Naive thymus-derived CD8-positive, alpha-beta T cell (primary cell): ENCODE results near the gene AKNA. TPM values are rescaled to one million over a fixed set of nuclear protein-coding genes. Genes with fewer than 3 reads are reported as not detected.

Source experiments
- ATAC-seq, 2 donors: fragments of 150-1000 bp; cut with Tn5 transposase in 1 of 2; sonication (Bioruptor Pico), chemical (Tn5 transposase) in 1 of 2; 1 replicate in 1 of 2; 2 replicates in 1 of 2; pipeline ENCODE4 v1.10.0; 2021; ENCODE audit warnings: mild to moderate bottlenecking in 2 of 2, moderate library complexity in 2 of 2
- POLR2A ChIA-PET: fragments of 350-600 bp; sonication (Branson Sonifier 250); formaldehyde crosslinking; loops from one replicate; lab custom pipeline; 2021; ENCODE audit warnings: antibody characterized with exemption; lab: Charles Lee
- DNase-seq, 10 donors: peaks; one replicate each; pipeline versions ENCODE4 v3.0.0 to v3.0.0-alpha.2; 2020 to 2022
- H3K27ac Mint-ChIP-seq, 10 donors: one replicate each; pipeline ENCODE4 v1.8.0; 2020 to 2022; ENCODE audit warnings: mild to moderate bottlenecking in 10 of 10, mixed read lengths in 10 of 10, moderate library complexity in 4 of 10, inconsistent platforms in 1 of 10
- H3K27me3 Mint-ChIP-seq, 5 donors: one replicate each; pipeline ENCODE4 v1.8.0; 2021 to 2022; ENCODE audit warnings: mixed read lengths in 5 of 5
- H3K36me3 Mint-ChIP-seq, 3 donors: one replicate each; pipeline ENCODE4 v1.8.0; 2020 to 2022; ENCODE audit warnings: mixed read lengths in 3 of 3, mild to moderate bottlenecking in 2 of 3, inconsistent platforms in 1 of 3
- H3K4me1 Mint-ChIP-seq, 4 donors: one replicate each; pipeline ENCODE4 v1.8.0; 2021 to 2022; ENCODE audit warnings: mixed read lengths in 4 of 4
- H3K4me3 Mint-ChIP-seq, 10 donors: one replicate each; pipeline ENCODE4 v1.8.0; 2020 to 2022; ENCODE audit warnings: mild to moderate bottlenecking in 10 of 10, mixed read lengths in 10 of 10, moderate library complexity in 6 of 10, inconsistent platforms in 1 of 10
- H3K9me3 Mint-ChIP-seq, 9 donors: one replicate each; pipeline ENCODE4 v1.8.0; 2020 to 2022; ENCODE audit warnings: mixed read lengths in 9 of 9, mild to moderate bottlenecking in 3 of 9, inconsistent platforms in 1 of 9, moderate library complexity in 1 of 9
- polyA plus RNA-seq, 3 donors: library from polyadenylated mRNA; unstranded; fragments of 300-500 nt; fragmentation: Illumina TruSeq; gene quantifications; one replicate each; pipeline ENCODE4 v1.2.3, GENCODE V29; 2021
- total RNA-seq, 8 experiments: library from RNA in 2 of 8; stranded (reverse) in 2 of 8; gene quantifications; one replicate each; pipeline ENCODE4 v1.2.3 and lab custom pipeline; 2021 to 2026

AKNA gene
- total and polyA plus RNA-seq, 5 experiments from 2014 or later = 12.7 to 430 (median 31.6) TPM

DNA sequence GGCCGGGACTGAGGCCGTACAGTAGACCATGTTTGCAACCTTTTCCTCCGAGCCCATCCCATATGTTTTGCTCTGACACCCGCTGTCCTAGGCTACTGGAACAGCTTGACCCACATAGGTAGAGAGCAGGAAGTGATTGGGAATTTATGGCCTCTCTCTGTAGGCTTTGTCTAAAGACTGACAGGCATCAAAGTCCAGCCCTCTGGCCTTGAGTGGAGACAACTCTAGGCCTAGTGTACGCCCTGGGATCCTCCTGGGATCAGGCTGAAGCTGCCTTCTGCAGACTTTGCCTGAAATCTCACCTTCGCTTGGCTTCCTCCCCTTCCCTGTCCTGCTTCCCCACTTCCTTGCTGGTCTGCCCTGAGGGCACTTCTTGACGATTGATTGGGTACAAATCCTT, 13.6 kb upstream of the AKNA start:
- DNase-seq (no peak), ATAC-seq (no peak)
- Mint-ChIP-seq H3K4me3 (no peak overlapping the region), H3K36me3 (no peaks in the 10 kb centered on the region), H3K9me3 (no peaks in the 10 kb centered on the region), H3K27me3 (no peaks in the 10 kb centered on the region), H3K27ac (peak overlapping the region in 4 of 10 donors; percentile 20 to 63 (median 44)), H3K4me1 (peaks cover 11 to 30% (median 23%) of the 10 kb centered on the region in 4 donors)
- POLR2A ChIA-PET = interaction anchor here (1.0 to 34.1 kb wide), 2 partner anchors 16 to 47 kb away, joined by 3 to 1589 read pairs; no protein-coding TSS in a partner anchor

DNA sequence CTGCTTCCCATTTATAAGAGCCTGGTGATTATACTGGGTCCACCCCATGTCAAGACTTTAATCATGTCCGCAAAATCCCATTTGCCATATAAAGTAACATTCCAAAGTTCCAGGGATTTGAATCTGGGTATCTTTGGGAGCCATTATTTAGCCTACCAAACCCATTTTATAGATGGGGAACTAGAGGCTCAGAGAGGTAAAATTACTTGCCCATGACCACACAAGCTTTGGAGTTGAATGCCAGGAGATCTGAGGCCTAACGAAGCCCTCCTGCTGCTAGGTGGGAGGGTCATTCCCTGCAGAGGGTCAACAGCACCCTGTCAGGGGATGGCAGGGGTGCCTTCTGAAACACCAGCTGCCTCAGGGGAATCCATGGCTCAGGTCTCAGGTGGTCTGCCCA, 13.0 kb upstream of the AKNA start:
- Mint-ChIP-seq H3K27me3 (no peaks in the 10 kb centered on the region), H3K4me1 (peaks cover 13 to 35% (median 27%) of the 10 kb centered on the region in 4 donors), H3K9me3 (no peaks in the 10 kb centered on the region), H3K36me3 (no peaks in the 10 kb centered on the region), H3K4me3 (no peak overlapping the region), H3K27ac (peak overlapping the region in 7 of 10 donors; percentile 1 to 73 (median 46))
- DNase-seq (no peak), ATAC-seq (no peak)
- POLR2A ChIA-PET = interaction anchor here (9.1 to 34.1 kb wide), 2 partner anchors 16 to 46 kb away, joined by 214 to 1589 read pairs; partner anchors contain the start of gene AKNA

DNA sequence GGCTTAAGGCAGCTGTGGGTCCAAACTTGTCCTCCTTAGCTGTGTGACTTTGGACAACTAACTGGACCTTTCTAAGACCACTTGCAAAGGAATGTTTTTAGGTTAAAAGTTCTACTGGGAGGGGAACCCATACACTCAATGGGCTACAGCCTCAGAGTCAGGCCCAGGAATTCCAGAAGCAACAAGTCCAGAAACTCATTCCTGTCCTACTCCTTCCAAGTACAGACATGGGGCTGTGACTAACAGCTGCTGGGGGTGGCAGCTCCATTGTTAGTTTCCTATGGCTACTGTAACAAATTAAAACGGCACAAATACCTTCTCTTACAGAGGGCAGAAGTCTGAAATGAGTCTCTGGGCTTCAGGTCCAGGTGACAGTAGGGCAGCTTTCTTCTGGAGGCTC, 12.4 kb upstream of the AKNA start:
- peak overlapping the region in 2 of 10 donors; percentile 26 for H3K4me3 Mint-ChIP-seq
- peak overlapping the region in 8 of 10 donors; percentile 1 to 79 (median 47) for H3K27ac Mint-ChIP-seq
- POLR2A ChIA-PET = interaction anchor here (0.5 to 34.1 kb wide), 5 partner anchors 15 to 616 kb away, joined by 3 to 1589 read pairs (median 3); partner anchors contain the start of gene AKNA
- H3K27me3 Mint-ChIP-seq = no peaks in the 10 kb centered on the region
- DNase-seq = no peak
- peaks cover 13 to 35% (median 28%) of the 10 kb centered on the region in 4 donors for H3K4me1 Mint-ChIP-seq
- ATAC-seq = no peak
- H3K9me3 Mint-ChIP-seq = no peaks in the 10 kb centered on the region
- no peaks in the 10 kb centered on the region for H3K36me3 Mint-ChIP-seq

DNA sequence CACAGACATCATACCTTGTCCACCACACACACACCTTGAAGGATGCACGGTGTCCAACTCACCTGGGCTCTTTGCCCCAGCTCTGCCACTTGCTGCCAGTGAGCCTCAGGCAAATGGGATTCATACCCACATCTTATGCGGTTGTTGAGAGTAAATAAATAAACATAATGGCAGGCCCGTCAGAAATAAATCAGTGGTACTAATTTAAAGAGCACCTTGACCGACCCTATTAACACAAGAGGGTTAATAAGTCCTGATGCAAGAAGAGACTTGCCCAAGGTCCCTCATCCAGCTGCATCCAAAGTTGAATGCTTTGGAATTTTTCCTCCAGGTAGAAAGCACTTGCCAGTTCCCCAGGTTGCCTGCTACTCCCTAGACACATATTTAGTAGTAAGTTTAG, 11.6 kb upstream of the AKNA start:
- DNase-seq (no peak), ATAC-seq (no peak)
- no peaks in the 10 kb centered on the region for H3K9me3 Mint-ChIP-seq
- H3K36me3 Mint-ChIP-seq = no peaks in the 10 kb centered on the region
- H3K27ac Mint-ChIP-seq = peak overlapping the region in 6 of 10 donors; percentile 28 to 100 (median 60)
- POLR2A ChIA-PET = interaction anchor here (0.8 to 34.1 kb wide), 3 partner anchors 14 to 249 kb away, joined by 3 to 1589 read pairs (median 214); partner anchors contain the start of gene AKNA
- H3K4me1 Mint-ChIP-seq = peaks cover 22 to 42% (median 36%) of the 10 kb centered on the region in 4 donors
- no peaks in the 10 kb centered on the region for H3K27me3 Mint-ChIP-seq
- peak overlapping the region in 4 of 10 donors; percentile 22 to 52 (median 32) for H3K4me3 Mint-ChIP-seq

DNA sequence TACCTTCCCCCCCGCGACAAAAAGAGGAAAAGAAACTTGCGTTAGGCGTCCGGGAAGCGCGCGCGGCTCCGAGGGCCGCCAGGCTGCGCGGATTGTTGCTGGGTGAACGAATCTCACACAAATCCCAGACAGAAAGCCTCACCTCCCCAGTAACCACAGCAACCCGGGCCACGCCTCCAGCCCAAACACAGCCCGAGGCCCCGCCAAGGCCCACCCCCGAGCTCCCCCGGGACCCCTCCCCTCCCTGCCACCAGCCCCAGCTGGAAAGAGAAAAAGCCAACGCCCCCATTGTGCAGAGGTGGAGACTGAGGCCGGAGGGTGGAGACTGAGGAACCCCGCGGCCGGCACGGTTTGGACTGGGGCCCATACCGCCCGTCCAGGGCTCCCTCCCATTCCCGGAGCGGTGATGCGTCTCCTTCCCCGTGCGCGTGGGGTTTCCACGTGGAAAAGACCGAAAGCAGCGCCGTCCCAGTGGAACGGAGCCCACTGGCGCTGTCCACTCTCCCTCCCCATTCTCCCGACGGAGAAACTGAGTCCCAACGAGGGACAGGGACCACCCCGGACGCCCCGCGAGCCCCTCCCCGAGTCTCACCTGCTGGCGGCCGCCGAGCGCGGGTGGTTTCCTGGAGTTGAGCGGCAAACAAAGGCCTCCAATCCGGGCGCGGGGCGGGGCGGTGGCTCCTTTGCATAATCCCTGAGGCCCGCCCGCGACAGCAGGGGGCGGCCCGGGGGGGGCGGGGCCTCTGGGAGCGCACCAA, 10.2 kb upstream of the AKNA start:
- Mint-ChIP-seq H3K4me1 (peaks cover 24 to 54% (median 48%) of the 10 kb centered on the region in 4 donors), H3K4me3 (peak overlapping the region; percentile 93 to 99 (median 98))
- peak; percentile 93 to 97 (median 95) for DNase-seq

DNA sequence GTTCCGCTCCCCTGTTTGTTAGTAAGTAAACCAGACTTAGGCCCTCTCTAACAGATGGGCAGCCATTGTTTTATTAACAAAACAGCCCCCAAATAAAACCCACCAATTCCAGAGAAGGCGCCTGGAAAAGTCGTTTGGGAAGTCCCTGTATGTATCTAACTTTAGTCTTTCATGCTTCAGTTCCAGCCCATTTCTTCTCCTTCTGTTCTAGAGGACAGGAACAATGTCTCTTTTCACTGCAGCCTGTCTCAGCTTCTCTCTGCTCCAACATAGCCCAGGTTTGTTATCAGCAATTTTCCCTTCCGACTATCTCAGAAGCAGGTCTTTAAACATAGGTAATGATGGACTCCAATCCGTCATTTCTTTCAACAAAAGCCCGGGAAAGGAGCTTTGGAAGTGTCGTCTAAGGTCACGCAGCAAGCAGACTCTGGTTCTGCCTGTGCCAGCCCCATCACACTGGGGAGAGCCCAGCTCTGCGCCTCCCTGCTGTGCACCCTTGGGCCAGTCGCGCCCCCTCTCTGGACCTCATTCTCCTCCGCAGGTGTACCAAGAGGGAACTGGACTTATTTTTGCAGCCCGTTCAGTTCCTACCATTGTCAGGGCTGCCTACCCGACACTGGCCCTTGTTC, 9.6 kb upstream of the AKNA start:
- Mint-ChIP-seq H3K27ac (peak overlapping the region; percentile 96 to 100 (median 99)), H3K9me3 (no peaks in the 10 kb centered on the region), H3K27me3 (no peaks in the 10 kb centered on the region), H3K4me1 (peaks cover 28 to 60% (median 55%) of the 10 kb centered on the region in 4 donors), H3K36me3 (peaks cover 0 to 2% (median 0%) of the 10 kb centered on the region in 3 donors), H3K4me3 (peak overlapping the region; percentile 93 to 99 (median 98))
- peak; percentile 7 to 11 for ATAC-seq
- DNase-seq = no peak
- POLR2A ChIA-PET = interaction anchor here (0.6 to 34.1 kb wide), 5 partner anchors 12 to 107 kb away, joined by 3 to 1589 read pairs (median 7); partner anchors contain the start of gene AKNA

More for the DNA sequence above, 10.2 kb upstream of the AKNA start:
- H3K27ac Mint-ChIP-seq = peak overlapping the region; percentile 96 to 100 (median 99)
- ATAC-seq = peak; percentile 81 to 86
- H3K27me3 Mint-ChIP-seq = no peaks in the 10 kb centered on the region
- H3K36me3 Mint-ChIP-seq = no peaks in the 10 kb centered on the region
- POLR2A ChIA-PET = interaction anchor here (0.6 to 34.1 kb wide), 6 partner anchors 13 to 107 kb away, joined by 3 to 1589 read pairs (median 5); partner anchors contain the start of gene AKNA
- H3K9me3 Mint-ChIP-seq = no peaks in the 10 kb centered on the region

DNA sequence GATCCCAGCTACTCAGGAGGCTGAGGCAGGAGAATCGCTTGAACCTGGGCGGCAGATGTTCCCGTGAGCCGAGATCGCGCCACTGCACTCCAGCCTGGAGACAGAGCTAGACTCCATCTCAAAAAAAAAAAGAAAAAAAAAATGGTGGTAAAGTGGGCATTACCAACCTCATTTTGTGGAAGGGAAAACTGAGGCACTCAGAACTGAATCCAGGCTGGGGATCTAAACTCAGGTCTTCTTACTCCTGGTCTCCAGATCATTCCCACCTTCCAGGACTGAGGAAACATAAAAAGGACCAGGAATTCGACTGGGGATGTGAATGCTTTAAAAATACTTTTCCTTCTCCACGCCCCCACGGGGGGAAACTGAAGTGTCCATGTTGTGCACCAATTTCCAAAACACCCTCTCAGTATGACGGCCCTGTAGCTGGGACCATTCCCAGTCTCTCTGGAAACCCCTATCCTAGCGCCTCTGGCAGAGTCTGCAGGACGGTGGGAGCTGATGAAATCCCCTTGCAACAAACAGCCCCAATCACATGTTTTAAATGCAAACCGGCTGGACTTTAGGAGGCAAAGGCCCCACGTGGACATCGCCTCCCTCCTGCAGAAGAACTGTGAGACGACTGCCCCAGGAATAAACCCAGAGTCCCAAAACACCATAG, 8.9 kb upstream of the AKNA start:
- no peaks in the 10 kb centered on the region for H3K27me3 Mint-ChIP-seq
- POLR2A ChIA-PET = interaction anchor here (1.1 to 34.1 kb wide), 7 partner anchors 9 to 191 kb away, joined by 3 to 1589 read pairs (median 9); partner anchors contain the start of genes AKNA and ATP6V1G1
- peaks cover 31 to 67% (median 61%) of the 10 kb centered on the region in 4 donors for H3K4me1 Mint-ChIP-seq
- H3K27ac Mint-ChIP-seq = peak overlapping the region; percentile 96 to 100 (median 99)
- H3K4me3 Mint-ChIP-seq = peak overlapping the region; percentile 93 to 99 (median 98)
- DNase-seq = no peak
- H3K9me3 Mint-ChIP-seq = no peaks in the 10 kb centered on the region
- ATAC-seq = no peak
- H3K36me3 Mint-ChIP-seq = peaks cover 0 to 5% (median 0%) of the 10 kb centered on the region in 3 donors

DNA sequence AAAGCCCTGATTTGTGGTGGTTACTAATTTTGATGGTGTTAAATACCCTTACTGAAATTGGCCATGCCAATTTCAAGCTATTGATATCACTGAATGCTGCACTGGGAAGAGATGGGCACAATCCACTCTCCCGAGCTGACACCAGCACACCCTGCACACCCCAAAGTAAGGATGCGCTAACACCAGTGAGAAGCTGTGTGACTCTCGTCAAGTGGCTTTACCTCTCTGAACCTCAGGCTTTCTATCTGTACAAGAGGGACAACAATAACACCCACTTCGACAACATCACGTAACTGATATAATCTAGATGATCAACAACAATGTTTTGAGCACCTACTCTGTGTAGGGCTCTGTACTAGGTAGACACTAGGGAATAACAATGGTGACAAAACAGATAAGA, 8.0 kb upstream of the AKNA start:
- Mint-ChIP-seq H3K4me1 (peaks cover 34 to 74% (median 69%) of the 10 kb centered on the region in 4 donors), H3K36me3 (peaks cover 0 to 10% (median 0%) of the 10 kb centered on the region in 3 donors), H3K27me3 (no peaks in the 10 kb centered on the region), H3K4me3 (peak overlapping the region; percentile 78 to 98 (median 88)), H3K9me3 (no peaks in the 10 kb centered on the region), H3K27ac (peak overlapping the region; percentile 96 to 100 (median 99))
- no peak for ATAC-seq
- POLR2A ChIA-PET = interaction anchor here (0.8 to 34.1 kb wide), 8 partner anchors 10 to 196 kb away, joined by 4 to 1589 read pairs (median 9); partner anchors contain the start of genes AKNA and ATP6V1G1
- DNase-seq = no peak

DNA sequence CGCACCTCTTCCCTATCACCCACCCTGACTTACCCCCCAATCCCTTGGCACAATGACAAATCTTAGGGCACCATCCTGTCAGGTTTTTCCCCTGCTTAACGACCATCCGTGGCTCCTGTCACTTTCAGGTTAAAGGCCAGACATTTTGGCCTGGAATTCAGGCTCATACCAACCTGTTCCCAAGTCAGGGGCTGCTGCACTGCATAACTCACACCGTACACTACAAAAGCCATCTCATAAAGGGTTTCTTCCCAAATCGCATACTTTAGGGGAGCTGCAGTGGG, 7.5 kb upstream of the AKNA start:
- DNase-seq (no peak), ATAC-seq (no peak)
- H3K4me1 Mint-ChIP-seq = peaks cover 39 to 79% (median 74%) of the 10 kb centered on the region in 4 donors
- H3K9me3 Mint-ChIP-seq = no peaks in the 10 kb centered on the region
- no peaks in the 10 kb centered on the region for H3K27me3 Mint-ChIP-seq
- POLR2A ChIA-PET = interaction anchor here (0.8 to 34.1 kb wide), 7 partner anchors 10 to 197 kb away, joined by 5 to 1589 read pairs (median 9); partner anchors contain the start of genes AKNA and ATP6V1G1
- peak overlapping the region; percentile 96 to 100 (median 99) for H3K27ac Mint-ChIP-seq
- H3K4me3 Mint-ChIP-seq = peak overlapping the region; percentile 78 to 98 (median 88)
- H3K36me3 Mint-ChIP-seq = peaks cover 0 to 13% (median 0%) of the 10 kb centered on the region in 3 donors

DNA sequence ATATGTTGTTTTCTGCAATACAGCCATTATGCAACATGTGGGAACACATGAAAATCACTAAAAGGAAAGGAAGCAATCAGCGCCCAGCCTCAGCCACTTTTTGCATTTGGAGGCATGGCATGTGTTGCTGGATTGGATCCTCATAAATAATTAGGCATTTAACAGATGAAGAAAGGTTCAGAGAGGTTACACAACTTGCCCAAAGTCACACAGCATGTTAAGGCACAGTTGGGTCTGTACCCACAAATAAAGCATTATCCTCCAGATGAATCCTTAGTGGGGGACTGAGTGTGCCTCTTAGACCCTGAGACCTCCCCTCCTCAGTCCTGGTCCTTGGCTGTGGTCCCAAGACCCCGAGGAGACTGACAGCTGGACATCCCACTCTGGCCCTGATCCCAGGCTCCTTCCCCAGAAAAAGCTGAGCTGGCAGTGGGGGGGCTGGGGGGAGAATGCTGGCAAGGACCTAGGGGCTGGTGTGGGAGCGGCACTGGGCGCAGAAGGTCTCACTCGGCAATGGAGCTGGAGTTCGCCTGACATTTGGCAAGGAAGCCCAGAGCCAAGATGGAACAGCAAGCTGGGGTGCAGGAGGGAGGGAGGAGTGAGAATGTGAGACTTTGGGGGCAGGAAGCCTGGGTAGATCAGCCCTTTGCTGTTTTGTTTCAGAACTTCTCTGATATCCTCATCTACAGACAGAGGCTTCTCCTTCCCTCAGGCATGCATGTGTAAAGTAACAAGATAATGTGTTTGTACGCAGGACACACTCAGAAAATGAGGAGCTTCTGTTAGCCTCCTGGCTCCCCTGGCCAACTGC, 6.9 kb upstream of the AKNA start:
- DNase-seq = peak in 3 of 10 donors; percentile 35 to 47 (median 46)

DNA sequence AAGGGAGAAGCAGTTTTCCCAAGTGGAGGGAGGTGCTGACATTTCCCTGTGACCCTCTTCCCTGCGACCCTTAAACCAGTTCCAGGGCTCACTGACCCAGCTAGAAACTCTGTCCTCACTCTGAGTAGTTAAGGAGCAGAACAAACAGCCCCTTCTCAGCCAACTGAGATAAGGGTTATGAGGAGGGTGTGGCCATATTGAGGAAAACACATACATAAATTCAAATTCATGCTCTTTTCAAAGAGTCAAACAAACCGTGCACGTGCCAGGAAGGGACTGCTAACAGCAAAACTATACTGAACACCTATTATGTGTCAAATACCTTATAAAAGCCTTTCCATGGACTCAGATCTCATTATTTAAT, 4.9 kb upstream of the AKNA start:
- POLR2A ChIA-PET = interaction anchor here (0.7 to 34.1 kb wide), 6 partner anchors 8 to 254 kb away, joined by 3 to 1589 read pairs (median 4); partner anchors contain the start of genes AKNA and ATP6V1G1
- Mint-ChIP-seq H3K4me1 (peaks cover 55 to 96% (median 94%) of the 10 kb centered on the region in 4 donors), H3K27ac (peak overlapping the region in 9 of 10 donors; percentile 56 to 100 (median 99)), H3K36me3 (peaks cover 0 to 15% (median 2%) of the 10 kb centered on the region in 3 donors), H3K4me3 (peak overlapping the region; percentile 1 to 93 (median 72)), H3K9me3 (no peaks in the 10 kb centered on the region), H3K27me3 (no peaks in the 10 kb centered on the region)
- ATAC-seq (no peak), DNase-seq (no peak)

More for the DNA sequence above, 6.9 kb upstream of the AKNA start:
- Mint-ChIP-seq H3K36me3 (peaks cover 0 to 13% (median 0%) of the 10 kb centered on the region in 3 donors), H3K27me3 (no peaks in the 10 kb centered on the region), H3K9me3 (no peaks in the 10 kb centered on the region), H3K4me1 (peaks cover 44 to 85% (median 79%) of the 10 kb centered on the region in 4 donors), H3K4me3 (peak overlapping the region; percentile 78 to 98 (median 88)), H3K27ac (peak overlapping the region; percentile 96 to 100 (median 99))
- POLR2A ChIA-PET = interaction anchor here (0.6 to 34.1 kb wide), 6 partner anchors 9 to 610 kb away, joined by 5 to 1589 read pairs (median 10); partner anchors contain the start of gene AKNA
- ATAC-seq = peak in 1 of 2 donors; percentile 13
